ENCODE data around the gene MSMP.

The MSMP gene

GRCh38 chr9:35771075-35771433 lies 17.0 kb upstream of the MSMP start:
- DNase-seq: no peak

- DNase-seq: no peak
These were observed 15.7 kb upstream of the MSMP start for GRCh38 chr9:35769763-35770162.

- DNase-seq: no peak
These were observed 13.4 kb upstream of the MSMP start for GRCh38 chr9:35767458-35767857.

GRCh38 chr9:35766997-35767396 lies 12.9 kb upstream of the MSMP start:
- no peak for DNase-seq

- DNase-seq: no peak
These were observed 9.7 kb upstream of the MSMP start for GRCh38 chr9:35763803-35764202.

- DNase-seq: no peak
These were observed 9.1 kb upstream of the MSMP start for GRCh38 chr9:35763181-35763580.

GRCh38 chr9:35760651-35761050 lies 6.6 kb upstream of the MSMP start:
- no peak for DNase-seq

- DNase-seq: no peak
These were observed 5.7 kb upstream of the MSMP start for GRCh38 chr9:35759795-35760194.

GRCh38 chr9:35758475-35759050 lies 4.5 kb upstream of the MSMP start:
- DNase-seq: no peak

GRCh38 chr9:35757892-35758275 lies 3.8 kb upstream of the MSMP start:
- DNase-seq: no peak

GRCh38 chr9:35757226-35757891 lies 3.3 kb upstream of the MSMP start:
- DNase-seq: peak; percentile 38

- no peak for DNase-seq
These were observed 2.5 kb upstream of the MSMP start for GRCh38 chr9:35756275-35757225.

- DNase-seq: no peak
These were observed 995 bp upstream of the MSMP start for GRCh38 chr9:35755071-35755470.

GRCh38 chr9:35753466-35753865 lies 610 bp downstream of the MSMP start:
- DNase-seq: no peak

- DNase-seq: no peak
These were observed 3.9 kb downstream of the MSMP start for GRCh38 chr9:35750256-35750531.

GRCh38 chr9:35749515-35750255 lies 4.4 kb downstream of the MSMP start:
- no peak for DNase-seq

GRCh38 chr9:35748858-35749514 lies 5.1 kb downstream of the MSMP start, which contains the start of the genes GBA2 and RGP1:
TSS of gene GBA2 (minus strand) at chr9:35749228. CDS start at chr9:35748704, 524 bp downstream.
TSS of gene RGP1 (plus strand) at chr9:35749287. CDS start at chr9:35749756, 469 bp downstream.
- DNase-seq: peak; percentile 26

- no peak for DNase-seq
These were observed 5.7 kb downstream of the MSMP start for GRCh38 chr9:35748242-35748857.

- DNase-seq: no peak
These were observed 7.5 kb downstream of the MSMP start for GRCh38 chr9:35746583-35746982.

- no peak for DNase-seq
These were observed 8.5 kb downstream of the MSMP start for GRCh38 chr9:35745569-35745968.

- DNase-seq: no peak
These were observed 10.1 kb downstream of the MSMP start for GRCh38 chr9:35743880-35744518.

- no peak for DNase-seq
These were observed 10.6 kb downstream of the MSMP start for GRCh38 chr9:35743452-35743851.
